OCI-LY3 (cell line): ENCODE measurements around the gene PET100.

ENCODE experiments used
- EZH2phosphoT487 ChIP-seq: fragments of 200-600 bp; shearing (Covaris generic); IDR thresholded peaks from 2 replicates; pipeline ENCODE4 v1.6.1; 2018; ENCODE audit warnings: antibody characterized with exemption, mixed run types, low read depth
- TF ChIP-seq, protein P1 (sequence below): fragments of 200-600, 300-600 bp; sonication (generic); IDR thresholded peaks from 2 replicates; pipeline ENCODE4 v1.5.1; 2014; ENCODE audit warnings: antibody characterized with exemption, low read length, low read depth

DNA sequence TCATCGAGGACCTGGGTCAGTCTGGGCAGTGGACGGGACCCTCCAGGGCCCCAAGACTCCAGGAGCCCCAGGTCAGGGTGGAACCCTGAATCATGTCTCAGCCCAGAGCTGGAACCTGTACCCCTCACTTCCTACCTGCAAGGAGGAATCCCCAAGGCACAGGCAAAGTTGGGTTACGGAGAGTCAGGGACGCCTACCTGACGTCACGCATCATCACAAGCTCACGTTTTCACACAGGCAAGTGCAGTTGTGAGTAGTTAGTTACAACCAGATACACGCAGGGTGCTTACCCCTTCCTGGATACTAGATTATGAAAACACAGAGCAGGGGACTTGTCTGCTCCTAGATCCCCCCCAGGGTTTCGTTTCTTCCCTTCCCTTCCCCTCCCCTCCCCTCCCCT is 41.2 kb downstream of the PET100 start:
- TF ChIP-seq, protein P1, sequence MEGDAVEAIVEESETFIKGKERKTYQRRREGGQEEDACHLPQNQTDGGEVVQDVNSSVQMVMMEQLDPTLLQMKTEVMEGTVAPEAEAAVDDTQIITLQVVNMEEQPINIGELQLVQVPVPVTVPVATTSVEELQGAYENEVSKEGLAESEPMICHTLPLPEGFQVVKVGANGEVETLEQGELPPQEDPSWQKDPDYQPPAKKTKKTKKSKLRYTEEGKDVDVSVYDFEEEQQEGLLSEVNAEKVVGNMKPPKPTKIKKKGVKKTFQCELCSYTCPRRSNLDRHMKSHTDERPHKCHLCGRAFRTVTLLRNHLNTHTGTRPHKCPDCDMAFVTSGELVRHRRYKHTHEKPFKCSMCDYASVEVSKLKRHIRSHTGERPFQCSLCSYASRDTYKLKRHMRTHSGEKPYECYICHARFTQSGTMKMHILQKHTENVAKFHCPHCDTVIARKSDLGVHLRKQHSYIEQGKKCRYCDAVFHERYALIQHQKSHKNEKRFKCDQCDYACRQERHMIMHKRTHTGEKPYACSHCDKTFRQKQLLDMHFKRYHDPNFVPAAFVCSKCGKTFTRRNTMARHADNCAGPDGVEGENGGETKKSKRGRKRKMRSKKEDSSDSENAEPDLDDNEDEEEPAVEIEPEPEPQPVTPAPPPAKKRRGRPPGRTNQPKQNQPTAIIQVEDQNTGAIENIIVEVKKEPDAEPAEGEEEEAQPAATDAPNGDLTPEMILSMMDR = no peak
- no peak for TF ChIP-seq EZH2phosphoT487
